DOHH2 (cell line): ENCODE data around the gene MINK1.
"Not testable (repeated sequence)": the region's sequence is repeated elsewhere in the genome, so short reads cannot be mapped to it uniquely, and the experiment has no call there.

Experiments
- H3F3A ChIP-seq: fragments of 200-600 bp; sonication (generic), shearing (Covaris generic); 2 replicates; pipeline ENCODE4 v1.6.0; 2016; ENCODE audit warnings: antibody characterized with exemption, mild to moderate bottlenecking; ENCODE audit not compliant: control insufficient read depth, insufficient read depth
- H3K27ac ChIP-seq: fragments of 200-600 bp; sonication (generic); 2 replicates; pipeline ENCODE4 v1.5.1; 2014; ENCODE audit warnings: low read depth, mild to moderate bottlenecking, low read length, moderate library complexity
- H3K27me3 ChIP-seq: fragments of 200-600 bp; sonication (generic); 2 replicates; pipeline ENCODE4 v1.6.1; 2014; ENCODE audit warnings: mild to moderate bottlenecking, low read length, mixed read lengths; ENCODE audit not compliant: control insufficient read depth
- H3K36me3 ChIP-seq: fragments of 200-600 bp; sonication (generic); 2 replicates; pipeline ENCODE4 v1.6.1; 2014; ENCODE audit warnings: mild to moderate bottlenecking, low read length, moderate library complexity, mixed read lengths; ENCODE audit not compliant: control insufficient read depth
- H3K4me1 ChIP-seq: fragments of 200-600 bp; sonication (generic); 2 replicates; pipeline ENCODE4 v1.6.1; 2014; ENCODE audit warnings: mild to moderate bottlenecking, low read length, mixed read lengths; ENCODE audit not compliant: control insufficient read depth
- H3K4me2 ChIP-seq: fragments of 200-600 bp; sonication (generic); 2 replicates; pipeline ENCODE4 v1.6.0; 2014; ENCODE audit warnings: mild to moderate bottlenecking, low read length, moderate library complexity
- H3K4me3 ChIP-seq: fragments of 200-600 bp; sonication (generic); 2 replicates; pipeline ENCODE4 v1.5.1; 2014; ENCODE audit warnings: mild to moderate bottlenecking, low read length, mixed read lengths
- H3K79me2 ChIP-seq: fragments of 200-600 bp; sonication (generic); 2 replicates; pipeline ENCODE4 v1.6.1; 2014; ENCODE audit warnings: mild to moderate bottlenecking, low read length, mixed read lengths; ENCODE audit not compliant: control insufficient read depth
- H3K9me2 ChIP-seq: fragments of 200-600 bp; sonication (generic); replicated peaks from 2 replicates; pipeline ENCODE4 v1.6.1; 2014; ENCODE audit warnings: mild to moderate bottlenecking, low read length, mixed read lengths; ENCODE audit not compliant: control insufficient read depth
- H3K9me3 ChIP-seq: fragments of 200-600 bp; sonication (generic); 2 replicates; pipeline ENCODE4 v1.6.1; 2014; ENCODE audit warnings: antibody characterized with exemption, low read length, mixed read lengths; ENCODE audit not compliant: control insufficient read depth, insufficient read depth
- H4K20me1 ChIP-seq: fragments of 200-600 bp; sonication (generic); 2 replicates; pipeline ENCODE4 v1.6.0; 2014; ENCODE audit warnings: low read depth, mild to moderate bottlenecking, antibody characterized with exemption, low read length, moderate library complexity; ENCODE audit not compliant: control insufficient read depth, insufficient read depth
- EZH2phosphoT487 ChIP-seq: fragments of 200-600 bp; sonication (generic); IDR thresholded peaks from 2 replicates; pipeline ENCODE4 v1.6.1; 2017; ENCODE audit warnings: borderline replicate concordance, mild to moderate bottlenecking, antibody characterized with exemption, low read length, moderate library complexity, mixed read lengths
- TF ChIP-seq, protein P1 (sequence below): fragments of 200-600 bp; sonication (generic); IDR thresholded peaks from one replicate; pipeline ENCODE4 v1.5.1; 2014; ENCODE audit warnings: antibody characterized with exemption, mild to moderate bottlenecking, low read depth, low read length; ENCODE audit not compliant: poor library complexity, severe bottlenecking

Gene MINK1

DNA sequence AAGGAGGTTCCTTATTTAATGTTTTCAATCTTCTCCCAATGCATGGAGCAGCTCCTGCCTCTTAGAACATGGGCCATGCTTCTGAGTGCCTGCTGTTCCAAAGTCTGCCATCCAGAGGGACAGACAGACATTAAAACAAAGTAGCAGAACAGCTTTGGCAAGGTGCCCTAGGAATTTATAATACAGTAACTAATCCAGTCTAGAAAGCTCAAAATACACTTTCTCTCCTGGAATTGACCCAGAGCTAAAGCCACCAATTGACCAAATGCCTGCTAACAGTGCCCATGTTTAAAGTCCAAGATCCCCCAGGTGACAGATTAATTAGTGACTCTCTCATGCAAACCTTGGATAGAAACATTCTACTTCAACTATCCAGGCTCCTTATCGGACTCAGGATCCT, 80.9 kb downstream of the MINK1 start:
- TF ChIP-seq, protein P1, sequence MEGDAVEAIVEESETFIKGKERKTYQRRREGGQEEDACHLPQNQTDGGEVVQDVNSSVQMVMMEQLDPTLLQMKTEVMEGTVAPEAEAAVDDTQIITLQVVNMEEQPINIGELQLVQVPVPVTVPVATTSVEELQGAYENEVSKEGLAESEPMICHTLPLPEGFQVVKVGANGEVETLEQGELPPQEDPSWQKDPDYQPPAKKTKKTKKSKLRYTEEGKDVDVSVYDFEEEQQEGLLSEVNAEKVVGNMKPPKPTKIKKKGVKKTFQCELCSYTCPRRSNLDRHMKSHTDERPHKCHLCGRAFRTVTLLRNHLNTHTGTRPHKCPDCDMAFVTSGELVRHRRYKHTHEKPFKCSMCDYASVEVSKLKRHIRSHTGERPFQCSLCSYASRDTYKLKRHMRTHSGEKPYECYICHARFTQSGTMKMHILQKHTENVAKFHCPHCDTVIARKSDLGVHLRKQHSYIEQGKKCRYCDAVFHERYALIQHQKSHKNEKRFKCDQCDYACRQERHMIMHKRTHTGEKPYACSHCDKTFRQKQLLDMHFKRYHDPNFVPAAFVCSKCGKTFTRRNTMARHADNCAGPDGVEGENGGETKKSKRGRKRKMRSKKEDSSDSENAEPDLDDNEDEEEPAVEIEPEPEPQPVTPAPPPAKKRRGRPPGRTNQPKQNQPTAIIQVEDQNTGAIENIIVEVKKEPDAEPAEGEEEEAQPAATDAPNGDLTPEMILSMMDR = no peak
- no peak for TF ChIP-seq EZH2phosphoT487
- Histone ChIP-seq H3K9me2 (no peaks in the 10 kb centered on the region), H3K4me1 (peaks cover 6% of the 10 kb centered on the region), H3K36me3 (no peaks in the 10 kb centered on the region), H3K4me2 (no peak overlapping the region), H3K4me3 (no peak overlapping the region), H3K27ac (no peak overlapping the region), H3K79me2 (no peaks in the 10 kb centered on the region), H3F3A (no peaks in the 10 kb centered on the region), H3K27me3 (no peaks in the 10 kb centered on the region), H4K20me1 (no peaks in the 10 kb centered on the region), H3K9me3 (no peaks in the 10 kb centered on the region)

DNA sequence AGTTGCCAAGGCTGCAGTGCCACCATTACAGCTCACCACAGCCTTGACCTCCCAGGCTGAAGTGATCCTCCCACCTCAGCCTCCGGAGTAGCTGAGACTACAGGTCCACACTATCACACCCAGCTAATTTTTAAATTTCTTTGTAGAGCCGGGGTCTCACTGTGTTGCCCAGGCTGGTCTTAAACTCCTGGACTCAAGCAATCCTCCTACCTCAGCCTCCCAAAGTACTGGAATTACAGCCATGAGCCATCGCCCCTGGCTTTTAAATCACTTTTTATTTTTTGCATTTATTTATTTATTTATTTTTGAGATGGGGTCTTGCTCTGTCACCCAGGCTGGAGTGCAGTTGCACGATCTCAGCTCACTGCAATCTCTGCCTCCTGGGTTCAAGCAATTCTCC, 81.4 kb downstream of the MINK1 start:
- not testable (repeated sequence) for H3K4me3 ChIP-seq, H3K27me3 ChIP-seq, H4K20me1 ChIP-seq, H3K4me2 ChIP-seq, H3K4me1 ChIP-seq, H3K27ac ChIP-seq, H3K79me2 ChIP-seq, H3K9me2 ChIP-seq, H3K9me3 ChIP-seq, H3K36me3 ChIP-seq, H3F3A ChIP-seq

DNA sequence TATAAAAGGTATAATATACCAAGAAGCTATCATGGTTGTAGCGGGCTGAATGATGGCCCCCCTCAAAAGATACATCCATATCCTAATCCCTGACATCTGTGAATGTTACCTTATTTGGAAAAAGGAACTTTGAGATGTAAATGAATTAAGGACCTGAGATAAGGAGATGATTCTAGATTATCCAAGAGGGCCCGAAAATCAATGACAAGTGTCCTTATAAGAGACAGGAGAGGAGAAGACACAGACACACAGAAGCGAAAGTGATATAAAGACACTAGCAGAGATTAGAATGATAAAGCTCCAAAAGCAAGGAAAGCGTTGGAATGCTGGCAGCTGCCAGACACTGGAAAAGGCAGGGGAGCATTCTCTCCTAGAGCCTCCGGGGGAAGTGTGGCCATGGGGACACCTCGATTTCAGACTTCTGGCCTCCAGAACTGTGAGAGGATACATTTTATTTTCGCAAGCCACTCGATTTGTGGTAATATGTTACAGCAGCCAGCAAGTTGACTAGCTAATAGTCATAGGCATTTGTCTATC, 86.4 kb downstream of the MINK1 start:
- H3K27ac ChIP-seq = no peak overlapping the region
- no peaks in the 10 kb centered on the region for H4K20me1 ChIP-seq
- H3K4me1 ChIP-seq = no peaks in the 10 kb centered on the region
- H3K4me2 ChIP-seq = no peak overlapping the region
- H3K79me2 ChIP-seq = no peaks in the 10 kb centered on the region
- H3F3A ChIP-seq = no peaks in the 10 kb centered on the region
- no peaks in the 10 kb centered on the region for H3K9me2 ChIP-seq
- no peak overlapping the region for H3K4me3 ChIP-seq
- H3K27me3 ChIP-seq = no peaks in the 10 kb centered on the region
- TF ChIP-seq, protein P1 = no peak
- TF ChIP-seq EZH2phosphoT487 = no peak
- no peaks in the 10 kb centered on the region for H3K36me3 ChIP-seq
- no peaks in the 10 kb centered on the region for H3K9me3 ChIP-seq

DNA sequence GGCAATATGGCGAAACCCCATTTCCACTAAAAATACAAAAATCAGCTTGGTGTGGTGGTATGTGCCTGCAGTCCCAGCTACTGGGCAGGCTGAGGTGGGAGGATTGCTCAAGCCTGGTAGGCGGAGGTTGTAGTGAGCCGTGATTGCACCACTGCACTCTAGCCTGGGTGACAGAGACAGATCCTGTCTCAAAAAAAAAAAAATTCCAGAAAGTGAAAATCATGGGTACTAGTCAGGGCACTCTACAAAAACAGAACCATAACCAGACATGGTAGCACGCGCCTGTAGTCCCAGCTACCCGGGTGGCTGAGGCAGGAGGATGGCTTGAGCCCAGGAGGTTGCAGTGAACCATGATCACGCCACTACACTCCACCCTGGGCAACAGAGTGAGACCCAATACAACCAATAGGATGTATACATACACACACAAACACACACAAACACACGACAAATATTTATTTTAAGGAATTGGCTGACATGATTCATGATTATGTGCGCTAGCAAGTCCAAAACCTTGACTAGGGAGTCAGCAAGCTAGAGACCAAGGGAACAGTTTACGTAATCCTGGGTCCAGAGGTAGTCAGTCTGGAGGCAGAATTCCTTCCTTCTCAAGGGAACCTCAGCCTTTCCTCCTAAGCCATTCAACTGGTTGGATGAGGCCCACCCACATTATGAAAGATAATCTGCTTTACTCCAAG, 87.4 kb downstream of the MINK1 start:
- H3K4me3 ChIP-seq = no peak overlapping the region
- no peaks in the 10 kb centered on the region for H3K79me2 ChIP-seq
- no peaks in the 10 kb centered on the region for H4K20me1 ChIP-seq
- no peak overlapping the region for H3K27ac ChIP-seq
- TF ChIP-seq, protein P1 = no peak
- TF ChIP-seq EZH2phosphoT487 = no peak
- H3K4me2 ChIP-seq = no peak overlapping the region
- H3K36me3 ChIP-seq = no peaks in the 10 kb centered on the region
- H3K27me3 ChIP-seq = no peaks in the 10 kb centered on the region
- H3F3A ChIP-seq = no peaks in the 10 kb centered on the region
- H3K9me2 ChIP-seq = no peaks in the 10 kb centered on the region
- H3K9me3 ChIP-seq = no peaks in the 10 kb centered on the region
- H3K4me1 ChIP-seq = no peaks in the 10 kb centered on the region
